HL-60 (cell line): ENCODE results near the gene RPL39L.

Experiments
- GABPA ChIP-seq: IDR thresholded peaks from 2 replicates; pipeline ENCODE4 v1.6.1; 2012; ENCODE audit warnings: low read depth
- POLR2AphosphoS5 ChIP-seq: IDR thresholded peaks from 2 replicates; pipeline ENCODE4 v1.6.1; 2012; ENCODE audit warnings: low read depth
- TF ChIP-seq, protein P1 (sequence below): IDR thresholded peaks from one replicate; pipeline ENCODE4 v1.5.1; 2011; ENCODE audit warnings: low read length, control low read depth, inconsistent platforms; ENCODE audit not compliant: insufficient read depth
- TF ChIP-seq, protein P2 (sequence below): IDR thresholded peaks from 2 replicates; pipeline ENCODE4 v1.6.1; 2012; ENCODE audit warnings: low read depth; ENCODE audit not compliant: insufficient replicate concordance

DNA sequence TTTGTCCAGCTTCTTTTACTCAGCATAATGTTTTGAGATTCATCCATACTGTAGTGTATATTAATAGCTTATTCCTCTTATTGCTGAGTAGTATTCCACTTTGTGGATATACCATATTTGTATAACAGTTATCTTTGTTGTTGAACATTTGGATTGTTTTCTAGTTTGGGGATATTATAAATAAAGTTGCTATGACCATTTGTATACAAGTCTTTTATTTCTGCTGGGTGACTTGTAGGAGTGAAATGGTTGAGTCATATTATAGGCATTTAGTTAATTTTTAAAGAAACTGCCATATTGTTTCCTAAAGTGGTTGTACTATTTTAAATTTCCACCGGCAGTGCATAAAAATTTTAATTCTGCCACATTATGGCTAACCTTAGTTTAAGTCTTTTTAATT lies 53.4 kb downstream of the RPL39L start:
- TF ChIP-seq, protein P1, sequence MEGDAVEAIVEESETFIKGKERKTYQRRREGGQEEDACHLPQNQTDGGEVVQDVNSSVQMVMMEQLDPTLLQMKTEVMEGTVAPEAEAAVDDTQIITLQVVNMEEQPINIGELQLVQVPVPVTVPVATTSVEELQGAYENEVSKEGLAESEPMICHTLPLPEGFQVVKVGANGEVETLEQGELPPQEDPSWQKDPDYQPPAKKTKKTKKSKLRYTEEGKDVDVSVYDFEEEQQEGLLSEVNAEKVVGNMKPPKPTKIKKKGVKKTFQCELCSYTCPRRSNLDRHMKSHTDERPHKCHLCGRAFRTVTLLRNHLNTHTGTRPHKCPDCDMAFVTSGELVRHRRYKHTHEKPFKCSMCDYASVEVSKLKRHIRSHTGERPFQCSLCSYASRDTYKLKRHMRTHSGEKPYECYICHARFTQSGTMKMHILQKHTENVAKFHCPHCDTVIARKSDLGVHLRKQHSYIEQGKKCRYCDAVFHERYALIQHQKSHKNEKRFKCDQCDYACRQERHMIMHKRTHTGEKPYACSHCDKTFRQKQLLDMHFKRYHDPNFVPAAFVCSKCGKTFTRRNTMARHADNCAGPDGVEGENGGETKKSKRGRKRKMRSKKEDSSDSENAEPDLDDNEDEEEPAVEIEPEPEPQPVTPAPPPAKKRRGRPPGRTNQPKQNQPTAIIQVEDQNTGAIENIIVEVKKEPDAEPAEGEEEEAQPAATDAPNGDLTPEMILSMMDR: no peak
- TF ChIP-seq POLR2AphosphoS5: no peak
- TF ChIP-seq, protein P2, sequence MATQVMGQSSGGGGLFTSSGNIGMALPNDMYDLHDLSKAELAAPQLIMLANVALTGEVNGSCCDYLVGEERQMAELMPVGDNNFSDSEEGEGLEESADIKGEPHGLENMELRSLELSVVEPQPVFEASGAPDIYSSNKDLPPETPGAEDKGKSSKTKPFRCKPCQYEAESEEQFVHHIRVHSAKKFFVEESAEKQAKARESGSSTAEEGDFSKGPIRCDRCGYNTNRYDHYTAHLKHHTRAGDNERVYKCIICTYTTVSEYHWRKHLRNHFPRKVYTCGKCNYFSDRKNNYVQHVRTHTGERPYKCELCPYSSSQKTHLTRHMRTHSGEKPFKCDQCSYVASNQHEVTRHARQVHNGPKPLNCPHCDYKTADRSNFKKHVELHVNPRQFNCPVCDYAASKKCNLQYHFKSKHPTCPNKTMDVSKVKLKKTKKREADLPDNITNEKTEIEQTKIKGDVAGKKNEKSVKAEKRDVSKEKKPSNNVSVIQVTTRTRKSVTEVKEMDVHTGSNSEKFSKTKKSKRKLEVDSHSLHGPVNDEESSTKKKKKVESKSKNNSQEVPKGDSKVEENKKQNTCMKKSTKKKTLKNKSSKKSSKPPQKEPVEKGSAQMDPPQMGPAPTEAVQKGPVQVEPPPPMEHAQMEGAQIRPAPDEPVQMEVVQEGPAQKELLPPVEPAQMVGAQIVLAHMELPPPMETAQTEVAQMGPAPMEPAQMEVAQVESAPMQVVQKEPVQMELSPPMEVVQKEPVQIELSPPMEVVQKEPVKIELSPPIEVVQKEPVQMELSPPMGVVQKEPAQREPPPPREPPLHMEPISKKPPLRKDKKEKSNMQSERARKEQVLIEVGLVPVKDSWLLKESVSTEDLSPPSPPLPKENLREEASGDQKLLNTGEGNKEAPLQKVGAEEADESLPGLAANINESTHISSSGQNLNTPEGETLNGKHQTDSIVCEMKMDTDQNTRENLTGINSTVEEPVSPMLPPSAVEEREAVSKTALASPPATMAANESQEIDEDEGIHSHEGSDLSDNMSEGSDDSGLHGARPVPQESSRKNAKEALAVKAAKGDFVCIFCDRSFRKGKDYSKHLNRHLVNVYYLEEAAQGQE: no peak
- no peak for TF ChIP-seq GABPA
